EH (cell line): ENCODE results near the gene B9D1.

Experiments
- DNase-seq: peaks from one replicate; pipeline ENCODE4 v3.0.0-alpha.2; 2015; ENCODE audit warnings: low read depth

B9D1 gene

DNA sequence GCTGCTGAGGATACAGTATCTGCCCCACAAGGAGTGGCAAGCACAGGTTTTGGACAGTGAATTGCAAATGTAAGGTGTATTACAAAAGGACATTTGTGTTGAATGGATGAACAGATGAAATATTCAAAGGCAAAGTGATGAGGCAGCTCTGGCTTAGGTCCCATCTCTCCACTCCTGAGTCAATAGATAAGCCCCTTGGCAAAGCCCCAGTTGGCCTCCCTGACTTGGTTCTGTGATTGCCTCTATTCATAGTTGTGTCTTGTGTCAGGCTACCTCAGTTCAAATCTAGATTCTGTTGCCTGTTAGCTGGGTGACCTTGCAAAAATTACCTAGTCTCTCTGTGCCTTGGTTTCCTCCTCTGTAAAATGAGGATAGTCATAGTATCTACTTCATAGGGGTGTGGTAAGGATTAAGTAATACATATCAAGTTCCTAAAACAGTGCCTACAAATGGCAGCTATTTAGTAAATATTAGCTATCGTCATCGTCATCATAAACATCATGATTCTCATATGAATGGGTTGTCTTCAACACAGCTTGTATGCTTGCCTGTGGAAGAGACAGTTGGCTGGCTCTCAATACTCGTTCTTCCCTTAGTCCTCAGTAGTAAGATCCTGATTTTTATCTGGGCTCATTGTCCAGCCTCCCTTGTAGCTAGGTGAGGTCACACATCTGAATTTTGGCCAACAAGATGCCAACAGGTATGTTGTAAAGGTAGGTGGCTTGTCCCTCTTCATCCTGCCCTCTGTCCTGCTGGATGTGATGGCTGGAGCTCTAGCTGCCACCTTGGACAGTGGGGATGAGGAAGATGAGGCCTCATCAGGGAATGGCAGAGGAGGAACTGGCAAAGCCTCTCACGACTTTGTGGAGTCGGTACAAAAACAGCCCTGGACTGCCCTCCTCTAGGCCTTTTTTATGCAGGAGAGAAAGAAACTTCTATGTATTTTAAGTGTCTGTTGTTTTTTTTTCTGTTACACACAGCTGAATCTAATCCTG, 26.6 kb upstream of the B9D1 start:
- DNase-seq = peak; percentile 38

DNA sequence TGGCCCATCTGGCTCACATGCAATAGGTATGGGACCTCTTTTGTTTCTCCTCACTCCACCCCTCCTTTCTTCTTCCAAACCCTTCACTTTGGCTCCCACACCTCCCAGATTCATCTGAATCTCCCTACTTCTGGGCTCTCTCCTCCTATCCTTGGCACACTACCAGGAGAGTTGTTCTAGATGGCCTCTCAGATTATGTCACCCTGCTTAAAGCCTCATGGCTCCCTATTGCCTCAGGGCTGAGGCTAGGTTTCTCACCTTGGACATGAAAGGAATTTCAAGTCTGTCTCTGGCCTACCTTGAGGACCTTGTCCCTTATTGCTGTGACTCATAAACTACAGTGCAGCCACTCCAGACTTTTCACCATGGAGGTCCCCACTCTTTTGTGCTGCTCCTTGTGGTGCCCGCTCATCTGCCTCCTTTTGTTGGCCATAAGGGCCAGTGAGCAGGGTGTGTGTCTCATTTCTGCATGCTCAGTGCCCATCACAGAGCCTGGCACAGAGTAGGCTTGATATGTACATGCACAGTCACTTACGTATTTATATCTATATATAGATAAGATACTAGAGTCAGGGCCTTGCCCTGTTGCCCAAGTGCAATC, 25.5 kb upstream of the B9D1 start:
- peak; percentile 86 for DNase-seq

DNA sequence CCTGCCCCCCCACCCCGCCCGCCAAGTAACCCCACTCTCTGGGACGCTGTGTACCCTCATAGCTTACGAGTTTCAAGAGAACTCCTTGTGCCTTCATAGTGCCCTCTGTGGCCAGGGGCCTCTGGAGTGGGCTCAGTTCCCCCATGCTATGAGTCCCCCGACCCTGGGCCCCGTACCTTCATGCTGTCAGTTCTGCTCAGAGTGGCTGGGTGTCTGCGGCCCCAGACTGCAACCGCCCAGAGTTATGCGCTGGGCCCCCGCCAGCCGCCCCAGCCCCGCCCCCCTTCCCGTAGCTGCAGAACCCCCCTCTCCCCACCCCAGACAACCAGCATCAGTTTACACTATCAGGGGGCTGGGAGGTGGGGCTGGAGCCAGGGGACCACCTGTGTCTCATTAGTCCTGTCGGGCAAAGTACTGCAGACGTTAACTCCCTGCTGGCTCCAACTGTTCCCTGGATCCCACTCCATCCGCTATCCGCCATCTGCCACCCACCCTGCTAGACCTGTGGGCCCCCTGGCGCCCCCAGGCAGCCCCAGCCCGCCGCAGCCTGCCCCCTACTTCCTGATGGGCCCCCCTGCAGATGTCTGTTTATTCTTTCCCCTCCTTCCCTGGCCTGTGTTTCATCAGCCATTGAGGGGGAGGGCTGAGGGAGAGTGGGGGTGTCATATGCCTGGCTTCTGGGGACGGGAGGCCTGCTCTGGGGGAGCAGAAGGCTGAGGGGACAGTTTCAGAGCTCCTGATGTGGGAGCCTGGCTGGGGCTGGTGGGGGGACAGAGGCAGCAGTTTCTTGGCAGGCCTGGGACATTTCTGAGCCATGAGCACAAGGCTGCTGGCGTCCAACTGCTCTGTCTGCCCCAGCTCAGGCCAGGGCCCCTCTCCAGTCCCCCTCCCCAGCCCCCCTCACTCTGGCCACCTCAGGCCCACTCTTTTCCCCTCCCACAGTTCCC, 24.7 kb upstream of the B9D1 start, which contains the start of gene MFAP4:
MFAP4 (minus strand) TSS at position 217 of the 947 bp plus-strand sequence; CDS start at position 182, 35 bp downstream.
- DNase-seq = peak; percentile 91

DNA sequence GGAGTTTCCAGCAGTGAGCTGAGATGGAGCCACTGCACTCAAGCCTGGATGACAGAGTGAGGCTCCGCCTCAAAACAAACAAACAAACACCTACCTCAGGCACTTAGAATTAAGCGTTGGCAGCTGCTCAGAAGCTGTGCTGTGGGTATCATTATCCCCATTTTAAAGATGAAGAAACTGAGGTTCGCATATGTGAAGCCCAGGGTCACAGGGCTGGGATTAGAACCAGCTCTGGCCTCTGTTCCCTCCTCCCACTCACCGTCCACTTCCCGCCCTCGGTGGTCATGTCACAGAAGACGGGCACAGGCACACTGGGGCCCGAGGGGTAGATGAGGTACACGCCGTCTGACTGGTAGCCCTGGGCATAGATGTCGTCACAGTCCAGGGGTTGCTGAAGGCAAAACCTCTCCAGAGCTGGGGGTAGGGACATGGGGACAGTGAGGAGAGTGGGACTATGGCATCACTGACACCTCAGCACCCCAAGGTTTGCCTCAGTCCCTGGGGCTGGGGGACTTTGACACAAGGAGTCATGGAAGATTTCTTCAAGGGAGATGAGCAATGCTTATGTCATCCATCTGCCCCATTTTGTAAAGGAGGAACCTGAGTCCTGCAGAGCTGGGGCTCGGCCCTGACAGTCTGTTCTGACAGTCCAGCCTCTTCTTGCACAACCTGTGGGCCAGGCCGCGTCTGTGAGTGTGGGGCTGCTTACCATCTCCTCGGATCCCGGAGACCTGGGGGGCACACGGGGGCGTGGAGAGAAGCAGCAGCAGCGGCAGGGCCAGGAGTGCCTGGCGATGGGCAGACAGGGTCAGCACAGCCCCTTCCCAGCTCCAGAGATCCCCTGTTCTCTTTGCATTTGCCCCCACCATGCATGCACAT, 23.8 kb upstream of the B9D1 start:
- peak; percentile 92 for DNase-seq

DNA sequence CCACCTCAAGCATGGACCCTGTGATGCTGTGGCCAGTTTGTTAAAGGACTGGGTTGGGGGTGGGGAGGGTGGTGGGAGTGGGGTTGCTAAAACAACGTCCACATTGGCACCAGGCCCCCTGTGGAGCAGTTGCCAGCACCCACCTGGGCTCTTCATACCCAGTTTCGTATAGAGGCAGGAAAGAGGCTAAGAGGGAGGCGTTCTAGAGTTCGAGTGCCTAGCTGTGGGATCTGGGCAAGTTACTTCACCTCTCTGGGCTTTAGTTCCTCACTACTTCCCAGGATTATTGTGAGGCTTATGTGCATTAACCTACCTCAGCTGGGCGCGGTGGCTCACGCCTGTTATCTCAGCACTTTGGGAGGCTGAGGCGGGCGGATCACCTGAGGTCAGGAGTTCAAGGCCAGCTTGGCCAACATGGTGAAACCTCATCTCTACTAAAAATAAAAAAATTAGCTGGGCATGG, 23.0 kb upstream of the B9D1 start:
- no peak for DNase-seq

DNA sequence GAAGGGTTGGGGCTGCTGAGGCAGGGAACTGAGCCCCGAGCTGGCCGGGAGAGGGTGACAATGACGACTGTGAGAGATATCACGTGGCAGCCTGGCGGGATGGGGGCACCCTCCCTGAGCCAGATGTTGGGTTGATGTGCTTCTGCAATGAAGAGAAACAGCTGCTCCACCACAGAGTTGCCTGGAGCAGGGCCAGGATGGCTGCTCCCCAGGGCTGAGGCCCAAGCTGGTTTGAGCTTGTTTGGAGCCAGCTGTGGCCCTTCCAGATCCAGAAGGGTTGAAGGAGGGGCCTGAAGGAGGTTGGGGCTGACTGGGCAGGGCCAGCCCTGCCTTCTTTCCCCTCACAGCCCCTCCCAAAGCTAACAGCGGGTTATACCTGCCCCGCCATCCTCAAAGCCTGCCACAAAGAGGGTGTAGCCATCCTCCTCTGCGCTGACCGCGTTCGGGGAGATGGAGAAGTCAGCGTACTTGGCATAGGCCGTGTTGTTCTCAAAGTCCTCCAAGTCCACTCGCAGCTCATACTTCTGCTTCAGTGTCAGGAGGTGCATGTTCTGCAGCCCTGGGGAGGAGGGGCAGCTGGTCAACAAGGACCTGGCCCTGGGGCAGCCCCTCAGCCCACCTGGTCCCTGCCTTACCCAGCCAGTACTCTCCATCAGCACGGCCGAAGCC, 22.3 kb upstream of the B9D1 start:
- peak; percentile 73 for DNase-seq

DNA sequence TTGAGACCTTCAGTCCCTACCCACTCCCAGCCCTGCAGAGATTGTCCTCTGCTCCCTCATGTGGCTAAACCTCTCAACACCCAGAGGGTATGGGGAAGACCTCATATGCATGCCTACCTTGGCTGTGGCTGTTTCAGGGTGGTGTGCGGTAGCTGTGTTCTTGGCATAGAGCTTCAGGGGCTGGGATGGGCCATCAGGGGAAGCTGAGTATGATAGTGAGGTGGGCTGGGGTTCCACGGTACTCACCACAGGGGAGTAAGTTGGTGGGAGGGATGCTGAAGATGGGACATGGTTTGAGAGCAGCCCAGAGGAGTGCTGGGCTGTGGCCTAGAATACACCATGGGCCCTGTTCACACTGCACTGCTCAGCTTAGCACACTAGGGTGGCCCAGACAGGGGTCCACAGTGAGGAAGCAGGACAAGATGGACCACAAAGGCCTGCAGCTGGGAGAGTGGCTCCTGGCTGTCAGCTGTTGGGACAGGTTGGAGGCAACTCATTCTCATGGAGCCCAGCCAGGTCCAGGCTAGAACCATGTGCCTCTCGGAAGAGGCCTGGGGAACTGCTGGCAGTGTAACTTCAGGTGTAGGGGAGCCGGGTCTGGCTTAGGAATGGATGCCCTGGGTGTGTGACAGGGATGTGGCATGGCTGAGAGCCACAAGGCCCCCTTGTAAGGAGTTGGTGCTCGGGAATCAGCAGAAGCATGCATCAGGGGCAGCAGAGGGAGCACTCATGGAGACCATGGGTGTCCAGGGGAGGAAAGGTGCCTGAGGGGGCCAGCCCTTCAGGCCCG, 21.4 kb upstream of the B9D1 start:
- no peak for DNase-seq

DNA sequence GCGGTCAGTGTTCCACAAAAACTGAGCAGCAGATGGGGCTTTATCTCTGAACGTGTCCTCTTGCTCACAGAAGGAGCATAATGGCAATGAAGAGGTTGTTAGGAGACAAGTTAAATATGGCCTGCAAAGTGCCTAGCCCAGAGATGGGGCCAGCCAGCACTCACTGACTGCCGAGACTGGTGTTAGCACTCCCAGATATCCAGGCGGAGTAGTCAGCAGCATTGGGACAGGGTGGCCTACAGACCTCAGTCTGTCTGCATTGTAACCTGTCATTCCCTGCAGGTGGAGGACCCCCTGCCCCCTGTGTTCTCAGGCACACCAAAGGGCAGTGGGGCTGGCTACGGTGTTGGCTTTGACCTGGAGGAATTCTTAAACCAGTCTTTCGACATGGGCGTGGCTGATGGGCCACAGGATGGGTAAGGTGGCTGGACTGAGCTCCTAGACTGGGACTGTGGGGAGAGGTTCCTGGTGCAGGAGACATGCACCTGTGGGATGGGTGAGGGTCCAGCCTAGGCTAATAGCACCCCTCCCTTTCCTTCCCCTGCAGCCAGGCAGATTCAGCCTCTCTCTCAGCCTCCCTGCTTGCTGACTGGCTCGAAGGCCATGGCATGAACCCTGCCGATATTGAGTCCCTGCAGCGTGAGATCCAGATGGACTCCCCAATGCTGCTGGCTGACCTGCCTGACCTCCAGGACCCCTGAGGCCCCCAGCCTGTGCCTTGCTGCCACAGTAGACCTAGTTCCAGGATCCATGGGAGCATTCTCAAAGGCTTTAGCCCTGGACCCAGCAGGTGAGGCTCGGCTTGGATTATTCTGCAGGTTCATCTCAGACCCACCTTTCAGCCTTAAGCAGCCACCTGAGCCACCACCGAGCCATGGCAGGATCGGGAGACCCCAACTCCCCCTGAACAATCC, 20.3 kb upstream of the B9D1 start:
- DNase-seq = no peak

DNA sequence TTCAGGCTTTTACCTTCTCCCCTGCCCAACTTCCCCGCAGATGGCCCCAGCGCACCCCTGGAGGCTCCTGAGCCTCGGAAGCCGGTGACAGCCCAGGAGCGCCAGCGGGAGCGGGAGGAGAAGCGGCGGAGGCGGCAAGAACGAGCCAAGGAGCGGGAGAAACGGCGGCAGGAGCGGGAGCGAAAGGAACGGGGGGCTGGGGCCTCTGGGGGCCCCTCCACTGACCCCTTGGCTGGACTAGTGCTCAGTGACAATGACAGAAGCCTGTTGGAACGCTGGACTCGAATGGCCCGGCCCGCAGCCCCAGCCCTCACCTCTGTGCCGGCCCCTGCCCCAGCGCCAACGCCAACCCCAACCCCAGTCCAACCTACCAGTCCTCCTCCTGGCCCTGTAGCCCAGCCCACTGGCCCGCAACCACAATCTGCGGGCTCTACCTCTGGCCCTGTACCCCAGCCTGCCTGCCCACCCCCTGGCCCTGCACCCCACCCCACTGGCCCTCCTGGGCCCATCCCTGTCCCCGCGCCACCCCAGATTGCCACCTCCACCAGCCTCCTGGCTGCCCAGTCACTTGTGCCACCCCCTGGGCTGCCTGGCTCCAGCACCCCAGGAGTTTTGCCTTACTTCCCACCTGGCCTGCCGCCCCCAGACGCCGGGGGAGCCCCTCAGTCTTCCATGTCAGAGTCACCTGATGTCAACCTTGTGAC, 19.4 kb upstream of the B9D1 start:
- DNase-seq = no peak

DNA sequence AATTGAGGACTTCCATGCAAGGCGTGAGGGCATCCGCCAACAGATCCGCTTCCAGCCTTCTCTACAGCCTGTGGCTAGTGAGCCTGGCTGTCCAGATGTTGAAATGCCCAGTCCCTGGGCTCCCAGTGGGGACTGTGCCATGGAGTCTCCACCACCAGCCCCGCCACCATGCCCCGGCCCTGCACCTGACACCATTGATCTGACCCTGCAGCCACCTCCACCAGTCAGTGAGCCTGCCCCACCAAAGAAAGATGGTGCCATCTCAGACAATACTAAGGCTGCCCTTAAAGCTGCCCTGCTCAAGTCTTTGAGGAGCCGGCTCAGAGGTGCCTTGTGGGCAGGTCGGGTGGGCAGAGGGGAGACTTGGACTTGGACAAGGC, 18.8 kb upstream of the B9D1 start:
- no peak for DNase-seq

DNA sequence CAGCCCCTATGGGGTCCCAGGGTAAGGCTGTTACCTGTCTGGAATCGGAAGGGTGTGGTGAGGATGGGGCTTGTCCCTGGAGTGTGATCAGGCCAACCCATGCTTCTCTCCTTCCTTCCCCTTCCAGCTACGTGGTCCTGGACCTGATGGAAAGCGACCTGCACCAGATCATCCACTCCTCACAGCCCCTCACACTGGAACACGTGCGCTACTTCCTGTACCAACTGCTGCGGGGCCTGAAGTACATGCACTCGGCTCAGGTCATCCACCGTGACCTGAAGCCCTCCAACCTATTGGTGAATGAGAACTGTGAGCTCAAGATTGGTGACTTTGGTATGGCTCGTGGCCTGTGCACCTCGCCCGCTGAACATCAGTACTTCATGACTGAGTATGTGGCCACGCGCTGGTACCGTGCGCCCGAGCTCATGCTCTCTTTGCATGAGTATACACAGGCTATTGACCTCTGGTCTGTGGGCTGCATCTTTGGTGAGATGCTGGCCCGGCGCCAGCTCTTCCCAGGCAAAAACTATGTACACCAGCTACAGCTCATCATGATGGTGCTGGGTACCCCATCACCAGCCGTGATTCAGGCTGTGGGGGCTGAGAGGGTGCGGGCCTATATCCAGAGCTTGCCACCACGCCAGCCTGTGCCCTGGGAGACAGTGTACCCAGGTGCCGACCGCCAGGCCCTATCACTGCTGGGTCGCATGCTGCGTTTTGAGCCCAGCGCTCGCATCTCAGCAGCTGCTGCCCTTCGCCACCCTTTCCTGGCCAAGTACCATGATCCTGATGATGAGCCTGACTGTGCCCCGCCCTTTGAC, 18.2 kb upstream of the B9D1 start:
- DNase-seq = no peak

DNA sequence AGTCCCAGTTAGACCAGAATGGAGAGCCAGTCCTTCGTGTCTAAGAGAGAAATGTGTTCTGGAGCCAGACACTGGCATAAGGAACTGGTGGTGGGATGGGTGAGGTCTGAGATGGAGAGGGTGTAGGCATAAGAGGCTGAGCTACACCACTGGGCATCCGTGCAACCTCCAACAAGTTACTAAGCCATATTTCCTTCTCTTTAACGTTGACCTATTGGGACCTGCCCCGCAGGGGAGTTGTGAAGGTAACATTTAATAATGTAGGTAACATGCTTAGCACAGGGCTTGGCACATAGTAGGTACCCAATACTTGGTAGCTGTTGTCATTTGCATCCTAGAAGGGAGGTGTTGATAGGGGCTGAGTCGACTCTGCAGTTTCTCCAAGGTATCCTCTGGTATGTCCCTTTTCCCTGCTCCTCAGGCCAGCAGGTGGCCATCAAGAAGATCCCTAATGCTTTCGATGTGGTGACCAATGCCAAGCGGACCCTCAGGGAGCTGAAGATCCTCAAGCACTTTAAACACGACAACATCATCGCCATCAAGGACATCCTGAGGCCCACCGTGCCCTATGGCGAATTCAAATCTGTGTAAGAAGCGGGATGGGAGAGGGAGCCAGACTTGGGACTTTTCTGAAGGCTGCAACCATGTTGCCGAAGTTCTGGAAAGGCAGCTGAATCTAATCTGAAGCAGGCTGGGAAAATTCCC, 17.0 kb upstream of the B9D1 start:
- DNase-seq = no peak

DNA sequence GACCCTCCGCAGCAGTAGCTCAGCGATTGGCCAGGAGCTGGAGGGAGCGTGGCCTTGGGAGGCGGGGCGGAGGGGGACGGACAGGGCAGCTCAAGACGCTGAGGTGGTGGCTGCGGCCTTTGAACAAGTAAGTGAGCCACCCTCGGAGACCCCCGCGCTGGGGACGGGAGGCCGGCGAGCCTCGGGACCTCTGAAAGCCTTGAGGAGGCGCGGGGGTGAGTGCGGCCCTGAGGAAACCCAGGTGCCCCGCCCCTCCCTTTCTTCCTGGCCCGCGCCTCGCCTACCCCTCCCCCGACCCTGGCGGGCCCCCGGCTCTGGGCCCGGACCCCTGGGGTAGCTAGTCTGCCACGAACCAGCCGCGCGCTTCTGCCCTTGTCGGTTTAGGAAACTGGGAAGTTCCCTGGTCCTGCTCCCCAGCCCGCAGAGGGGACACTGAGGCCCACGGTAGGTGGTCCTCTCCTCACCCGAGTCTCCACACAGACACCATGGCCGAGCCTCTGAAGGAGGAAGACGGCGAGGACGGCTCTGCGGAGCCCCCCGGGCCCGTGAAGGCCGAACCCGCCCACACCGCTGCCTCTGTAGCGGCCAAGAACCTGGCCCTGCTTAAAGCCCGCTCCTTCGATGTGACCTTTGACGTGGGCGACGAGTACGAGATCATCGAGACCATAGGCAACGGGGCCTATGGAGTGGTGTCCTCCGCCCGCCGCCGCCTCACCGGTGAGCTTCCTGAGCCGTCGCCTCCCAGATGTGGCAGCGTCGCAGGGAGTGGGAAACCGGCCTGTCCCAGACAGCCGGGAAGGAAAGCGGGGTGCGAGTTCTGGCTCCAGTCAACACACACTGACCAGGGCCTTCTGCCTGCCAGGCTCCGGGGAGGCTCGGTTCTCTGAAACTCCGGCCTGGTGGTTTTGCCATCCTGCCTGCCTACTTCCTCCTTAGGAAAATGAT, 16.2 kb upstream of the B9D1 start, which contains the start of gene MAPK7:
MAPK7 (plus strand) TSS at position 83 of the 945 bp plus-strand sequence; CDS start at position 486, 403 bp downstream.
- no peak for DNase-seq

DNA sequence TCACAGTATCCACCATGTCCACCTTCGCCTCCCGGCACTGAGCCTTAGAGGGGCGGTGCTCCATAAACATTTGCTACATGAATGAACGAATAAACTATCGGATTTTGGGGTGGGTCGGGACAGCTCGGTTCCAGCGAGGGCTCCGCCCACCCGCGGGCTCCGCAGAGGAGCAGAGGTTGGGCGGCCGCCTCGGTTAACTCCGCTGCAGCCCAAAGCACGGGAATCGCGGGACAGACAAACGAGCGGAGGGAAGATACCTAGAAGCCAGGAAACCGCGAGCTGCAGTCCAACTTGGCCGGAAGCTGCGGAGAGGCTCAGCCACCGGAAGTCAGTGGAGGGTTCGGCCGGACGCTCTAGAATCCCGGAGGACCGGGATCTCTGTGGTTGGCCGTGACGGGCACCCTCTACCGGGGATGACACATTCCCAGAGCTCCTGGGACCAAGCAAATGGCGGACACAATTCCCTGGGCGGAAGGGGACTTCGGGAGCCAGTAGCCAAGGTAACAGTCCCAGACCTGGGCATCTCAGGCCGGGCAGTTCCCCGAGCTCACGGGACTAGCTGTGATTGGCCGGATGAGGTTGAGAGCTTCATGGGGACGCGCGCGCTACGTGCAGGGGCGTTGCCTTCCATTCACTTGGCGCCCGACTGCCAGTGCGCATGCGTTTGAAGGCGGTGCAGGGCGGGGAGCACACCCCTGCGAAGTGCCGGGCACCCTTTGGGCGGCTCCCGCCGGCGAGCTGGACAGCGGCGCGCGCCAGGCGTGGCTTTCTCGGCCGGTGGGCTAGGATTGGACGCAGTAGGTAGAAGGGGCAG, 15.3 kb upstream of the B9D1 start:
- DNase-seq = peak; percentile 99
